B cell (primary cell): Measurements from ENCODE around the gene UBXN6. TPM values are rescaled to one million over a fixed set of nuclear protein-coding genes. Genes with fewer than 3 reads are reported as not detected.

Experiments
- ATAC-seq: fragments of 200-7000 bp; cut with Tn5 transposase; one replicate; pipeline ENCODE4 v1.10.0; 2021; ENCODE audit warnings: low read depth, mild to moderate bottlenecking, moderate number of reproducible peaks, moderate library complexity
- CTCF ChIA-PET: fragments of 350-600 bp; sonication (Branson Sonifier 250); formaldehyde crosslinking; loops from one replicate; lab custom pipeline; 2021; ENCODE audit warnings: antibody characterized with exemption, inconsistent platforms; lab: Charles Lee
- POLR2A ChIA-PET: fragments of 350-600 bp; sonication (Branson Sonifier 250); formaldehyde crosslinking; loops from one replicate; lab custom pipeline; 2021; ENCODE audit warnings: antibody characterized with exemption; lab: Charles Lee
- DNase-seq: peaks from one replicate; pipeline ENCODE4 v3.0.0; 2013
- H2AFZ ChIP-seq: 2 replicates; pipeline ENCODE4 v1.6.1; 2012; ENCODE audit warnings: mild to moderate bottlenecking, low read depth, low read length; ENCODE audit not compliant: insufficient read depth, poor library complexity, severe bottlenecking
- H3K27ac ChIP-seq, 2 donors: 1 replicate in 1 of 2; 2 replicates in 1 of 2; pipeline ENCODE4 v1.5.1; 2012 to 2013; ENCODE audit warnings: low read length in 2 of 2, mild to moderate bottlenecking in 2 of 2, moderate library complexity in 1 of 2
- H3K27me3 ChIP-seq, 4 experiments: fragments of 200-600 bp in 1 of 4; sonication (generic) in 1 of 4; replicated peaks in 1 of 4; 1 replicate in 2 of 4; 2 replicates in 2 of 4; pipeline versions ENCODE4 v1.6.1 to v1.7.0; 2013 to 2016; ENCODE audit warnings: low read length in 3 of 4, mild to moderate bottlenecking in 2 of 4, mixed read lengths in 1 of 4, moderate library complexity in 1 of 4; ENCODE audit not compliant: insufficient read depth in 4 of 4, control insufficient read depth in 3 of 4; ENCODE audit errors: control extremely low read depth in 1 of 4
- H3K36me3 ChIP-seq, 2 experiments: replicated peaks in 1 of 2; 1 replicate in 1 of 2; 2 replicates in 1 of 2; pipeline versions ENCODE4 v1.6.1 to v1.7.1; 2013; ENCODE audit warnings: low read length in 1 of 2; ENCODE audit not compliant: insufficient read depth in 2 of 2, control insufficient read depth in 1 of 2; ENCODE audit errors: control extremely low read depth in 1 of 2, extremely low read depth in 1 of 2
- H3K4me1 ChIP-seq, 2 donors: fragments of 200-600 bp in 1 of 2; sonication (generic) in 1 of 2; 1 replicate in 1 of 2; 2 replicates in 1 of 2; pipeline versions ENCODE4 v1.5.1 to v1.6.1; 2013 to 2017; ENCODE audit warnings: low read length in 2 of 2; ENCODE audit not compliant: control insufficient read depth in 2 of 2, insufficient read depth in 2 of 2
- H3K4me2 ChIP-seq: replicated peaks from 2 replicates; pipeline ENCODE3; 2012; ENCODE audit warnings: mild to moderate bottlenecking, low read depth, low read length; ENCODE audit not compliant: poor library complexity, severe bottlenecking
- H3K4me3 ChIP-seq, 5 experiments: fragments of 200-600 bp in 1 of 5; sonication (generic) in 1 of 5; 1 replicate in 3 of 5; 2 replicates in 2 of 5; pipeline versions ENCODE4 v1.5.1 to v1.7.0; 2011 to 2016; ENCODE audit warnings: low read length in 4 of 5, mild to moderate bottlenecking in 4 of 5, low read depth in 2 of 5, control low read depth in 1 of 5, moderate library complexity in 1 of 5; ENCODE audit not compliant: insufficient read depth in 1 of 5; ENCODE audit errors: control extremely low read depth in 1 of 5, extremely low read depth in 1 of 5
- H3K79me2 ChIP-seq: fragments of 200-600 bp; sonication (generic); one replicate; pipeline ENCODE4 v1.6.0; 2016; ENCODE audit warnings: low read length; ENCODE audit not compliant: control insufficient read depth, insufficient read depth
- H3K9ac ChIP-seq: fragments of 200-600 bp; sonication (generic); 2 replicates; pipeline ENCODE4 v1.6.1; 2017; ENCODE audit warnings: mild to moderate bottlenecking, low read length, moderate library complexity
- H3K9me3 ChIP-seq, 3 donors: one replicate each; pipeline versions ENCODE4 v1.6.1 to v1.7.1; 2013; ENCODE audit warnings: low read length in 2 of 3; ENCODE audit not compliant: control insufficient read depth in 2 of 3, insufficient read depth in 1 of 3; ENCODE audit errors: control extremely low read depth in 1 of 3
- H4K20me1 ChIP-seq: 2 replicates; pipeline ENCODE4 v1.6.0; 2012; ENCODE audit warnings: mild to moderate bottlenecking, low read length; ENCODE audit not compliant: insufficient read depth, control insufficient read depth, poor library complexity, severe bottlenecking
- H3K27ac Mint-ChIP-seq: one replicate; pipeline ENCODE4 v1.8.0; 2021; ENCODE audit warnings: mixed read lengths
- H3K27me3 Mint-ChIP-seq: one replicate; pipeline ENCODE4 v1.8.0; 2021; ENCODE audit warnings: mixed read lengths
- H3K4me1 Mint-ChIP-seq: one replicate; pipeline ENCODE4 v1.8.0; 2021; ENCODE audit warnings: mixed read lengths
- H3K4me3 Mint-ChIP-seq: one replicate; pipeline ENCODE4 v1.8.0; 2021; ENCODE audit warnings: mixed read lengths
- H3K9me3 Mint-ChIP-seq: one replicate; pipeline ENCODE4 v1.8.0; 2022; ENCODE audit warnings: mixed read lengths; ENCODE audit not compliant: insufficient read depth
- CTCF ChIP-seq: fragments of 200-600 bp; IDR thresholded peaks from one replicate; pipeline ENCODE4 v1.8.0; 2022; ENCODE audit warnings: antibody characterized with exemption, mild to moderate bottlenecking
- EZH2 ChIP-seq: IDR thresholded peaks from 2 replicates; pipeline ENCODE4 v1.6.1; 2012; ENCODE audit warnings: borderline replicate concordance, low read depth, mild to moderate bottlenecking, moderate library complexity, low read length; ENCODE audit not compliant: insufficient read depth, poor library complexity, severe bottlenecking
- WGBS: methylation state at CpG from one replicate; pipeline ENCODE4 v1.1.5; 2013; ENCODE audit warnings: missing lambda C conversion rate; ENCODE audit not compliant: insufficient coverage; 5-methylcytosine and 5-hydroxymethylcytosine counted together
- intact Hi-C: fragments of 100-400 bp; cut with micrococcal nuclease; formaldehyde crosslinking; loops from one replicate; pipeline ENCODE4 v1.10.0; 2022
- polyA plus RNA-seq: library from polyadenylated mRNA; depleted of rRNA; stranded (reverse); fragments of >200 nt; gene quantifications from 2 replicates; pipeline ENCODE4 v1.2.3, GENCODE V29; 2012
- total RNA-seq, 2 donors: library from RNA; stranded (reverse); fragments of 120-200 nt in 1 of 2; gene quantifications; 1 replicate in 1 of 2; 2 replicates in 1 of 2; pipeline versions ENCODE4 v1.2.3 to v1.2.4, GENCODE V29; 2013 to 2022

Gene UBXN6
- total and polyA plus RNA-seq, 2 donors (not counting 1 experiment from before 2014, with no cell fraction given), result 75.8 to 76.6 TPM

GRCh38 chr19:4493104-4493928 lies 35.7 kb upstream of the UBXN6 start:
- Histone ChIP-seq H3K9ac (no peak overlapping the region), H3K36me3 (peaks cover 5 to 49% of the 10 kb centered on the region in 2 experiments), H3K9me3 (no peaks in the 10 kb centered on the region), H2AFZ (no peak overlapping the region), H3K4me3 (no peak overlapping the region), H3K79me2 (peaks cover 11% of the 10 kb centered on the region), H3K27ac (no peak overlapping the region), H3K4me1 (no peaks in the 10 kb centered on the region), H3K27me3 (no peaks in the 10 kb centered on the region), H3K4me2 (no peak overlapping the region), H4K20me1 (no peaks in the 10 kb centered on the region)
- H3K4me3 Mint-ChIP-seq, result no peak overlapping the region
- no peaks in the 10 kb centered on the region for H3K9me3 Mint-ChIP-seq
- 80% methylated on average over 39 of the region's 41 CpGs for WGBS
- H3K27me3 Mint-ChIP-seq, result no peaks in the 10 kb centered on the region
- no peaks in the 10 kb centered on the region for H3K4me1 Mint-ChIP-seq
- POLR2A ChIA-PET, result no interaction called here
- DNase-seq, result no peak
- ATAC-seq, result no peak
- H3K27ac Mint-ChIP-seq, result no peak overlapping the region
- intact Hi-C loops, result no loop called here
- CTCF ChIA-PET, result interaction anchor here (0.5 kb wide), 1 partner anchor 152 kb away, joined by 3 read pairs; no protein-coding TSS in a partner anchor
- no peak for TF ChIP-seq EZH2
- TF ChIP-seq CTCF, result no peak
